GM18511 (cell line): ENCODE data around the gene SLC39A3.
"Not testable (repeated sequence)": the region's sequence is repeated elsewhere in the genome, so short reads cannot be mapped to it uniquely, and the experiment has no call there.

Experiments
- ATAC-seq: cut with Tn5 transposase; IDR thresholded peaks from one replicate; pipeline ENCODE4 v1.9.1; 2021; ENCODE audit warnings: mild to moderate bottlenecking, moderate library complexity; ENCODE audit not compliant: unreplicated experiment

Gene SLC39A3

DNA sequence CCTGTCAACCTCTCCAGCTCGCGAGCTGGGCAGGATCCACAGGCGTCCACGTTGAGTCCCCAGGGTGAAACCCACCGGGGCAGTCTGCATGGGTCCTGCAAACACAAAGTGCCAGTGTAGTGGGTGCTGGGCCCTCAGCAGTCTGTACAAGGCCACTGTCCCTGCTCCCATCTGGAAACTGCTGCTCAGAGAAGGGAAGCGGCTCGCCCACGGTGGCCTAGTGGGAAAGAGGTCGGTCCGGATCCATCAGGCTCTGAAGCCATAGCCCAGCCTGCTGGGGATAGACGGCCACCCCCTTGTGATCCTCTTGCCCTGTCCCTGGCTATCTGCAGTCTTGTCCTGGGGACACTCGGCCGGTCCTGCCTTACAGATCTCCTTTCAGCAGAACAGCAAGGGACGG, 16.1 kb downstream of the SLC39A3 start:
- ATAC-seq: no peak

DNA sequence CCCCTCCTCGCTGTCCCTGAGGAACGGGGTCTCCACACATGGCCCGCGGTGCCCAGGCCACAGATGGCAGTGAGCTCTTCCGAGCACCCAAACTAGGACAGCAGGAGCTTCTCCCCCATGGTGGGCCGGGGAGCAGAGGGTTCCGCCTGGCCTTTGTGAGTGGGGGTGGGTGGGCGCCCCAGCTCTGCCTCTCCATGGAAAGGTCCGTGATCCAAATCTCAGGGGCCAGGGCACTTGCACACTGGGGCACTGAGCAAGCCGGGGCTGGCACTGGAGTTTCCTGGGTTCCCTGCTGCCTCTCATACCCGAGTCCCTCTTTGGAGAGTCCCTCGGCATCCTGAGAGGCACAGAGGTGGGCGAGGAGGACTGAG, 16.5 kb downstream of the SLC39A3 start:
- no peak for ATAC-seq

DNA sequence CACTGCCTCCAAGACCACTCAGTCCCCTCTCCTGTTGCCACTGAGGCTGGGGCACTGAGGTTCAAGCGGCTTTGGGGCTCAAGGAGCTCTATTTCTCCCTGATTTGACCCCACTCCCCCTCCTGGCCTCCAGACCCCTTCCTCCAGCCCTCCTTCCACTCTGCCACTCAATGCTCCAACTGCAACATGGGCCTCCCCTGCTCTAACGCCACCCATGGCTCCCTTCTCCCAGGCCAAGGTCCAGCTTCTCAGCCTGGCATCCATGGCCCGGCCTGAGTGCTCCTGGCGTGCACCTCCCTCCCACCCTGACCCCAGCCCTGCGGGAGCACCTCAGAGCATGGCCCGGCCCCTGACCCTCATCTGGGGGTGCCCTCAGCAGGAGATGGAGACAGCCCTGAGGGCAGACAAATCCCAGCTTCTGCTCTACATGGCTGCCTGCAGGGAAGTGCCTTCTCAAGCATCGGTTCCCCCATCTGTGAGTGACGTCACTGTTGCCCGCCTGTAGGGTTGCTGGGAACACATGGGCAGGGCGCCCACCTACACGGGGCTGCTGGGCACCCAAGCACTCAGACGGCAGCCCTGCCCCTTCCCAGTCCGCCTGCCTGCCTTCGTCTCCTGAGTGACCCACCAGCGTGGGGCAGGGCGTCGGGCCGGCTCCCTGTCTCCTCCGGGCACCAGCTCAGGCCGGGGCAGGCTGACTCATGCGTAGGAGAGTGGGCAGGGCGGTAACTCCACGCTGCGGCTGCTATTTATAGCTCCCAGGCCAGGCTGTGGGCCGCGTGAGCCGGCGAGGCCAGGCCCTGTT, 17.1 kb downstream of the SLC39A3 start:
- ATAC-seq: no peak

DNA sequence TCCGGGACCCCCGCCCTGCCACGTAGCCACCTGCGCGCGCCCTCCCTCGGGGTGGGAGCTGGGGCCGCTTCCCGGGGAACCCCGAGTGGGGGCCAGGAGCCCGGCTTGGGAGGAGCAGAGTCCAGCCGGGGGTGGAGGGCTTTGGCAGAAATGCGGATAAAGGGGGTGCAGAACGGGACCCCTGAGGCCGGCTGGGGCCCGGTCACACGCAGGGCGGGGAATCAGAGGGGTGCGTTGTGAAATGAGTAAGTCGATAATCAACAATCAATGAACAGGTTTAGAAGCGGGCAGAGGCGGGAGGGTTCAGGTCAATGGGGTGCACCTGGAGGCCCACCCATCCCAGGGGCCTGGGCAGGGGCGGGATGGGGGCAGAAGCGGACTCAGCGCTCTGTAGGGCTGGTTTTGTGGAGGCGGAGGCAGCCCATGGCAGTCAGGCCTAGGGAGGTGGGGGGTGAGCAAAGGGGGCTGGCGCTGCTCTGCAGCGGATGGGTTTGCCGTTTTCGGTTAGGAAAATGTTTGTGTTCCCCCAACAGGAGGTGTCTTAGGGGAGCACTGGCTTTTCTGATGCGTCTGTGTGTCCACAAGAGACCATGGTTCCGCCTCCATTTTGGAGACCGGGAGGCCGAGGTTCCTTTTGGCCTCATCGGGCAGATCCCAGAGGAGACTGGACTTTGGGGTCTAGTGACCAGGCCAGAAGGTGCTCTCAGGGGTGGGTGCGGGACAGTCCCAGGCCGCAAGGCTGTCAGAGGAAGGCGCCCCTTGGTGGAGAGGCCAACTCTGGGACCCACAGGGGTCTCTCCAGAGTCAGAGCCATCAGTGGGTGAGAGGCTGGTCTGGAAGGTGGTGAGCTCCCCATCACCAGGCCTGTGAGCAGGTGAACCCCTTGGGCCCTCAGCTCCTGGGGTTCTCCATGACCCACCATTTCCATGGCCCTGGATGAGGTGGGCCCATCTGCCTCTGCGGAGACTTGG, 18.0 kb downstream of the SLC39A3 start:
- ATAC-seq: no peak

DNA sequence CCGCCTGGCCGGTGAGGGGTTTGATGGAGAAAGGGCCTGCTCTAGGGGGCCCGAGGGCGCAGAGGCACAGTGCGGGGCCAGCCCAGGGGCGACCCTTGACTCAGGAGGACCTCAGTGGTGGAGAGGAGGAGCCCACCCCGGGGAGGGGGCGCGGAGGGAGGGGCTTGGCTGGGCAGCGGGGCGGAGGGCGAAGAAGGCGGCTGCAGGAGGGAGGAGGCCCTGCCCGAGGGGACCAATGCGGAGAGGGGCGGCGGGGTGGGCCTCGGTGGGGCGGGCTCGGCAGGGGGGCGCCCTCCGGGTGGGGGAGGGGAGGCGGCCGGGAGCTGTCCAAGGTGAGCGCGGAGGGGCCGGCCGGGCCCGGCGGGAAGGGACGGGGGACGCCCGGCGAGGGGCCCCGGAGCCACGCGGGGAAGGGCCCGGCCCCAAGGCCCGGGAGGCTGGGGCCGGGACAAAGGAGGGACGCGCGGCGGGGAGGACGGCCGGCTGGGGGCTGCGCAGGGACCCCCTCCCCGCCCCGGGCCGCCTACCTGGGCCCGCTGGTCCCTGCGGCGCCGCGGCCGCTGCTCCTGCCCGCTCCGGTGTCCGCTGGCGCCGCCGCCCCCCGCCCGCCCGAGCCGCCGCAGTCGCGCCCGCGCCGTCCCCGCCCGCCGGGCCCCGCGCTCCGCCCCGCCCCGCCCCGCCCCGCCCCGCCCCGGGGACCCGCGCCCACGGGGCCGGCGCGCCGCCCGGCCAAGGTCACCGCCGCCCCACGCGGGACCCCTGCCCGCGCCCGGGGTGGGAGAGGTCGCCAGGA, 18.8 kb downstream of the SLC39A3 start, which contains the start of gene DIRAS1:
DIRAS1 (minus strand) TSS at position 596 of the 793 bp plus-strand sequence. CDS start 3,566 bp downstream, outside the sequence.
- ATAC-seq: no peak

DNA sequence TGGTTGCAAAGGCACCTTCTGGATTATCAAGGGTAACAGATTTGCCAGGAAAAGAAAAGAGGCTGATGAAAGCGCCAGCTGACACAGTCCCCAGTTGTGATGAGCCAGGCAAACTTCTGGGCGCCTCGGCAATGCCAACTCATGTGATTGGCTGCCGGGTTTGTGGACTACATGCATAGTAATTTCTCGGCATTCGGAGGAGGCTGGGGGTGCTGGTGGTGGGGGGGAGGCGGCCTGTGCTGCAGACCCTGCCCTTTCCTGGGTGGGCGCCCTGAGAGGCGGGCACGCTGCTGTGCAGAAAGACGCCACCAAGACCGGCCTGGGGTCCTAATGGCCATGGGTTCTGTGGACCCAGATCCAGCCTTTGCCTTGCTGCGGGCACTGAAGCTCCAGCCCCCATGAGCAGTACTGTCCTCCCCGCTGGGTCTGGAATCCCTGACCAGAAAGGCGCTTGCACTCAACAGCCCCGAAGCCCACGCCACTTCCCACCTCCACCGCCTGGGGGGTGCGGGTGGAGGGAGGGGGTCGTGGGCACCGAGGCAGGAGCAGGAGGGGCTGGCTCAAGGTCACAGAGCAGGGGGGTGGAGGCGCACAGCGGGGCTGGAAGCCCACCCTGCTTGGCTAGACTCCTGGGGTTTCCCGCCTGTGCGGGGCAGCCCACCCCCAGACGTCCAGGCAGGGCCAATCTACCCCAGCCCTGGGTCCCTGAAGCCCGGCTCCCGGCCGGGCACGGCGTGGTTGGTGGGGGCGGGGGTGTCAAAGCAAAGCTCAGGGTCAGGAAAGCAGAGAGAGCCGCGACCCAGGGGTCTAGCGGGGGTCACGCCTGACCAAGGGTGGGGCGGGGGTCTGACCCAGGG, 19.7 kb downstream of the SLC39A3 start:
- ATAC-seq: no peak

DNA sequence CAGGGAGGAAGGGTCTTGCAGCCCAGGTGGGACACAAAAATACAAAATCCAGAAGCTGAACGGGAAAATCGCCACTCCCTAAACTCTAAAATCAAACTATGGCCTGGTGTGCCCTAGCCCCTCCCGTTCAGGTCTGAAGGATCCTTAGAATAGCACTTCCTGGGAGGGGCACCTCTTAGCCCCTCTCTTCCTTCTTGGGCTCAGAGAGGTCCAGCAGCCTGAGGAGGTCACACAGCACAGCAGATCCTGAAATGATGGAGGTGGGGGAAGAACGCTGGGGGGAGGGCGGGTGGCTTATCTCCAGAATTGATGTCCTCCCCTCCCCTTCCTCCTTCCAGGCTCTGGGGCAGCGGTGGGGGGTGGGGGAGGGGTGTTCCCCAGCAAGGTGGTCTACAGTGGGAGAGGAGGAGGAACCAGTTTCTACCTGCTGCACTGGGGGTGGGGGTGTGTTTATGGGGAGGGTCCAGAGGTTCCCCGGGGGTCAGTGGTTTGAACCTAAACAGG, 20.5 kb downstream of the SLC39A3 start:
- ATAC-seq: no peak

DNA sequence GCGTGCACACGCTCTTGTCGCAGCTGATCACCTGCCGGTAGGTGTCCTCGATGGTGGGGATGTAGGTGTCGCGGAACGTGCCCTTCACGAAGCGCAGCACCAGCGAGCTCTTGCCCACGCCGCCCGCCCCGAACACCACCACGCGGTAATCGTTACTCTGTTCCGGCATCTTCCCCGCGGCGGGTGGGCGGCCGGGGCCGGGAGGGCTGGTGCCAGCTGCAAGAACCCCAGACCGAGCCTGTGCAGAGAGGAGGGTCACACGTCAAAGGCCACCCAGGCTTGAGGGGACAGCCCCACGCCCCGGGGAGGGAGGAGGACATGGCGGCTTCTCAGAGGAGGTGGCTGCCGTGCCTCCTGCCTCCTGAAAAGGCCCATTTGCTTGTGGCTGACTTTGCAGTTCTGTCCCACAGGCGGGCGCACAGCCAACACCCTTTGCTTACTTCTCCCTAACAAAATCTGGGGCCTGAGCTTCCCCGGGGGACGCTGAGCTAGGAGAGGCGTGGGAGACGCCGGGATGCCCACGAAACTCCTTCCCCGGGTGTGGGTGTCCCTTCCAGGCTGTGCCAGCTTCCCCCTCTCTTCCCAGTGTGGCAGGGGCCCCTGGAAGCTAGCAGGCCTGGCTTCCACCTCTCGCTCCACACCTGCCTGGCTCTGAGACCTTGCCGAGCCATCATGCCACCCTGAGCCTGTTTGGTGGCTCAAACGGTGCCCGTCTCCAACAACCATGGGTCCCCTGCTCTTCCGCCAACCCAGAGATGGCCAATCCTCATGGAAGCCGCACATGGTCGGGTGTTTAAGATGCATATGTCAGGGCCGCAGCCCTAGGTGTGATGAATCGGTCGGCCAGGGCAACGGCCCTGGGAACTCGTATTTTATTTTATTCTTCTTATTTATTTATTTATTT, 21.9 kb downstream of the SLC39A3 start:
- no peak for ATAC-seq

DNA sequence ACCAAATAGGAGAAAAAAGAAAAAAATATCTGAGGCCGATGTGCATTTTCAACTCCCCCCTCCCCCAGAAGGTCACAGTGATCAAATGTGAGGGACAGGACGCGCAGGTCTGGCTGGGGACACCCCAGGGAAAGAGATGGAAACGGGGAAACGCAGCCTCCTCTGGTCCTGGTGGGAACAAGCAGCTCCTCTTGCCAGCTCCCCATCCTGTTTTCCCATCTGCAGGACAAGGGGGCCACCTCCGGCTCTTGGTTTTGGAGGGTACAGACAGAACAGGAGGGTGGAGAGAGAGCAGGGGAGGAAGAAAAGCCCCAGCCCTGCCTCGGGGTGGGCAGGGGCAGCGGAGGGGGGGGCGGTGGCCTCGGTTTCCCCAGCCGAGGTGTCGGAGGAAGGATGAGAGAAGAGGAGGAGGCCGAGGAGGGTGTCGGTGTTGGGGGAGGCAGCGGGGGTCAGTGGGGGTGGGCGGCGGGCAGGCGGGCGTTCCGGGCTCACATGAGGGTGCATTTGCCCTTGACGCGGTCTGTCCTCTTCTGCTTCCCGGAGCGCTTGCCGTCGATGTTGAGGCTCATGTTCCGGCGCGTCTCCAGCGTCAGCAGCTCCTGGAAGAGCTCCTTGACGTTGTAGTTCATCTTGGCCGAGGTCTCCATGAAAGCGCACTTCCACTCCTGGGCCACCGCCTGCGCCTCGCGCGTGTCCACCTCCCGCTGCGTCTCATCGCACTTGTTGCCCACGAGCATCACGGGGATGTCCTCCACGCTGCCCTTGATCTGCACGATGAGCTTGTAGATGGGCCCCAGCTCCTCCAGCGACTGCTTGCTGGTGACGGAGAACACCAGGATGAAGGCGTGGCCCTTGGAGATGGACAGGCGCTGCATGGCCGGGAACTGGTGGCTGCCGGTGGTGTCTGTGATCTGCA, 22.8 kb downstream of the SLC39A3 start:
- no peak for ATAC-seq

DNA sequence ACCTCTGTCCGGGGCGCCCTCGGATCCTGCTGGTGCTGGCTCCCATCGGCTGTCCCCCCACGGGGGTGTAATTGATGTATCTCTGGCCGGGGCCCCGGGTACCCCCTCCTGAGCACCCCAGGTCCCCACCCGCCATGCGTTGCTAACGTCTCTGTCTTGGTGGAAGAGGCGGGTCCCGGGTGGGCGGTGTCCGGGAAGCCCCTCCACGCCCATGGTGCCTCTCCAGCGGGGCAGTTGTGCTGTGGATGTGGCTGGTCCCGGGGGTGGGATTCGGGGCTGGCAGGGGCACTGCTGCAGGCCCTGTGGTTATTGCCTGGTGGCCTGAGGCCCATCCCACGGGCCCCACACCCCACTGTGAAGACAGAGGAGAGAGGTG, 23.6 kb downstream of the SLC39A3 start:
- ATAC-seq: no peak

DNA sequence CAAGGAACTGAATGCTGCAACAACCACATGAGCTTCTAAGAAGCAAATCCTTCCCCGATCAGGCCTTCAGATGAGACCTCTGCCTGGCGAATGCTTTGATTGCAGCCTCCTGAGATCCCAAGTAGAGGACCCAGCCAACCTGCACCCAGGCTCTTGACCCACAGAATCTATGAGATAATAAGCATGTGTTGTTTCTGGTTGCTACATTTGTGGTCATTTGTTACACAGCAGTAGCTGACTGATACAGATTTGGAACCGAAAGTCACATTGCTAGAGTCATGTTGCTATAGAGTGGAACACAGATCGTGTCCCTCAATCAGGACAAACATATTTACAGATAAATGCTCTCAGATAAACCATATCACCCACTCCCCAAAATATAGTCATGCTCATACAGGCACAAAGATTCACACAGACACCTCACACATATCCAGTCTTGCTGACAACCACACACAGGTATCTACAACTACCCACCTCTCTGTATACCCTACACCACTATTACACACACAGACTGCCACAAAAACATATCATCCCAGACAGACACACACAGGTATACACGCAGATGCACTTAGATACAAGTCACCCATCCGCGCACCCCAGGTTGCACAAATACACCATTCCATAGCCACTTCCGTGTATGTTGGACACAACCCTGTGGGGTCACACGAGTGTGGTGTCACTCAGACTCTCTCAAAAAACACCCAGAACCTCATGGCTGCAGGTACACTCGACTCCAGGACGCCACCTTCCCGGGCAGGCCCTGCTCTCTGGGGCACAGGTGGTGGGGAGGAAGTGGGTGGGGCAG, 24.1 kb downstream of the SLC39A3 start:
- ATAC-seq: no peak

DNA sequence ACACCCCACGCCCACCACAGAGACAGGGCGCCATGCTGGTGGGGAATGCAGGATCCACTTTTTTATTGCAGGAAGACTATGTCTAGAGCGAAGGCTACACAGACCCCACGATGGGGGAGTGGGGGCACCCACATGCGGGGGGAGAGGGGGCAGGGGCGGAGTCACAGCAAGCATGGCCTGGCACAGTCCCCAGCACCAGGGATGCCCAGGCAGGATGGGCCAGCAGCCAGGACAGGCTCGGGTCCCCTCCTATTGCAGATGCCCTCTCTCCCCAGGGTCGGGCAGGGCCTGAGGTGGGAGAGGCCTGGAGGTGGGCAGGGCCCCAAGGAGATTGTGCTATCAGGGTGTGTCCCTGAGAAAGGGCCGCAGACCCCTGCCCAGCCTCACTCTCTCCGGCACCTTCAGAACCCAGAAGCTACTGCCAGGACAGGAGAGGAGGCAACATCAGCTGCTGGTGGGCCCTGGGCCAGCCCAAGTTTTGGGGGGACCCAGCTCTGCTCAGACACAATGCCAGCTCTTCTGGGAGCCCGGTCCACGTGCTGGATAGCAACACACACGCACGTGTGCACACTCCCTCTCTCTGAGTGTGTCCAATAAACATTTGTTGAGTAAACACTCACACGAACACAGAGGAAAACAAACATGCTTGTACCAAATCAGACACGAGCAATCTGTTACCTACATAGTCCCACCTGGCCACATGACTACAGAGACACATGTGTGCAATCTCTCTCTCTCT, 25.1 kb downstream of the SLC39A3 start:
- no peak for ATAC-seq

DNA sequence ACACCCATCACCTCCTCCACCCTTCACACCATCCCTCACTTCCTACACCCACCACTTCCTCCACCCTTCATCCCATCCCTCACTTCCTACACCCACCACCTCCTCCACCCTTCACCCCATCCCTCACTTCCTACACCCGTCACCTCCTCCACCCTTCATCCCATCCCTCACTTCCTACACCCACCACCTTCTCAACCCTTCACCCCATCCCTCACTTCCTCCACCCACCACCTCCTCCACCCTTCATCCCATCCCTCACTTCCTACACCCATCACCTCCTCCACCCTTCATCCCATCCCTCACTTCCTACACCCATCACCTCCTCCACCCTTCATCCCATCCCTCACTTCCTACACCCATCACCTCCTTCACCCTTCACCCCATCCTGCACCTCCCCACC, 25.7 kb downstream of the SLC39A3 start:
- not testable (repeated sequence) for ATAC-seq

DNA sequence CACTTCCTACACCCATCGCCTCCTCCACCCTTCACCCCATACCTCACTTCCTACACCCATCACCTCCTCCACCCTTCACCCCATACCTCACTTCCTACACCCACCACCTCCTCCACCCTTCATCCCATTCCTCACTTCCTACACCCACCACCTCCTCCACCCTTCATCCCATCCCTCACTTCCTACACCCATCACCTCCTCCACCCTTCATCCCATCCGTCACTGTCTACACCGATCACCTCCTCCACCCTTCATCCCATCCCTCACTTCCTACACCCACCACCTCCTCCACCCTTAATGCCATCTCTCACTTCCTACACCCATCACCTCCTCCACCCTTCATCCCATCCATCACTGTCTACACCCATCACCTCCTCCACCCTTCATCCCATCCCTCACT, 26.6 kb downstream of the SLC39A3 start:
- ATAC-seq: not testable (repeated sequence)

DNA sequence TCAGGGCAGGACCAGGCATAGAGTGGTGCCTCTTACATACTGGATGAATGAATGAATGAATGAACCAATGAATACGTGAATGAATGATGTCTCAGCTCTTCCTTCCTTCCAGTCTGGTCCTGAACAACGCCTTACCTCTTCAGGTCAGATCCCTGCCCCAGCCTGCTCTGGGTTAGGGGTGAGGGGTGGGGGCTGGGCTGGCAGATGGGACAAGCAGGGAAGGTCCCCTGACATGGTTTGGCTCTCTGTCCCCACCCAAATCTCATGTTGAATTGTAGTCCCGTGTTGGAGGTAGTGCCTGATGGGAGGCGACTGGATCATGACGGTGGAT, 28.0 kb downstream of the SLC39A3 start:
- no peak for ATAC-seq

DNA sequence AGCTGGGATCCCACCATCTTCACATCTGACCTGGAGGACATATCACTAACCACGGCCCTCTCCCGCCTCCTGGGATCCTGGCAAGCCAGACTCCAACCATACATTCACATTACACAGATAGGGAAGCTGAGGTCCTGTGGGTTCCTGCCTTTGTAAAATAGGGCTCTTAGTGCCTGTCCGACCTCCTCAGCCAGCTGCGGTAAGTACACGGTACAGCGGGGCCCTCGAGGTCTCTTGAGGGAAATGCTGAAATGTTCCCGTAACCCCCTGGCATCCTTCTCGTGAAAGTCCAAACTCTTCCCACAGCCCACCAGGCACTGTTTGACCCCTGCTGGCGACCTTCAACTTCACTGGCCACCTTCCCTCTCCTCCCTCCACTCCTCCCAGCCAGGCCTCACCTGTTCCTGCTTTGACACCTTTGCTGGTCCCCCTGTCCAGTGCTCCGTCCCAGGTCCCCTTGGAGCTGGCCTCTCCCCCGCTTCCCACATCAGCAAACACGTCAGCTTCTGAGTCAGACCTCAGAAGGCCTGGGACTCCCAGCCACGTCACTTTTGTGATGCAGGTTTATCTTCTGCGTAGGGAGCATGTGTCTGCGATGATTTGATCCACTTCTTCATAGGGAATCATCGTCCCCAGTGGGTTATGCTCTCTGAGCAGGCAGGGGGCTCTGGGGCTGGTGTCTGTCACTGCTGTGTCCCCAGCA, 28.5 kb downstream of the SLC39A3 start:
- no peak for ATAC-seq
